ENCODE measurements around the gene TP53RK. TPM values are rescaled to one million over a fixed set of nuclear protein-coding genes. Genes with fewer than 3 reads are reported as not detected.

Gene TP53RK
- total RNA-seq, 2 donors from 2014 or later: 4.6 to 6.8 TPM

Other genes with a start within 250 kb of the TP53RK start
- under 1 TPM; 0.21 to 0.27 TPM for gene ZNF334, start 175.9 kb downstream of the TP53RK start, total RNA-seq
- not detected for gene OCSTAMP, start 138.8 kb downstream of the TP53RK start, total RNA-seq
- gene SLC13A3, start 38.0 kb downstream of the TP53RK start, total RNA-seq: under 1 TPM in 1 of 2 donors, not detected in 1; 0.10 TPM
- not detected for gene SLC2A10, start 20.2 kb upstream of the TP53RK start, total RNA-seq
- gene EYA2, start 205.4 kb upstream of the TP53RK start, total RNA-seq: under 1 TPM in 1 of 2 donors, not detected in 1; 0.22 TPM